HepG2 (cell line): ENCODE measurements around the gene CEP162. TPM values are rescaled to one million over a fixed set of nuclear protein-coding genes. Genes with fewer than 3 reads are reported as not detected.

ENCODE experiments used
- HCFC1 ChIP-seq: fragments of 150-350 bp; IDR thresholded peaks from 2 replicates; pipeline ENCODE4 v1.6.1; 2014; ENCODE audit warnings: low read depth, low read length
- HOXA7 ChIP-seq: sonication (generic); formaldehyde crosslinking; IDR thresholded peaks from 2 replicates; pipeline ENCODE4 v1.8.1; 2022; ENCODE audit warnings: mild to moderate bottlenecking, missing genetic modification reagents, moderate library complexity
- IKZF1 ChIP-seq: fragments of 450-650 bp; IDR thresholded peaks from 2 replicates; pipeline ENCODE4 v1.7.1; 2016
- KLF13 ChIP-seq: sonication (generic); formaldehyde crosslinking; IDR thresholded peaks from 2 replicates; pipeline ENCODE4 v1.4.0; 2020; ENCODE audit warnings: mild to moderate bottlenecking, missing genetic modification reagents
- NFYB ChIP-seq: sonication (generic); formaldehyde crosslinking; IDR thresholded peaks from 2 replicates; pipeline ENCODE4 v1.4.0; 2020; ENCODE audit warnings: missing genetic modification reagents
- SIX4 ChIP-seq: sonication (generic); formaldehyde crosslinking; IDR thresholded peaks from 2 replicates; pipeline ENCODE4 v1.4.0; 2020; ENCODE audit warnings: missing genetic modification reagents
- SNAPC5 ChIP-seq: sonication (generic); formaldehyde crosslinking; IDR thresholded peaks from 2 replicates; pipeline ENCODE4 v1.8.1; 2023; ENCODE audit warnings: mild to moderate bottlenecking, missing genetic modification reagents, borderline replicate concordance
- SP4 ChIP-seq: sonication (generic); formaldehyde crosslinking; IDR thresholded peaks from 2 replicates; pipeline ENCODE4 v1.8.1; 2023; ENCODE audit warnings: mild to moderate bottlenecking, missing genetic modification reagents
- THRA ChIP-seq: sonication (generic); formaldehyde crosslinking; IDR thresholded peaks from 2 replicates; pipeline ENCODE4 v1.4.0; 2020; ENCODE audit warnings: missing genetic modification reagents, borderline replicate concordance
- ZMAT5 ChIP-seq: sonication (generic); formaldehyde crosslinking; IDR thresholded peaks from 2 replicates; pipeline ENCODE4 v1.5.0; 2020; ENCODE audit warnings: mild to moderate bottlenecking, low read depth, missing genetic modification reagents, borderline replicate concordance
- ZNF207 ChIP-seq: fragments of 450-650 bp; IDR thresholded peaks from 2 replicates; pipeline ENCODE4 v1.6.1; 2016; ENCODE audit warnings: antibody characterized with exemption, borderline replicate concordance
- ZNF263 ChIP-seq: sonication (generic); formaldehyde crosslinking; IDR thresholded peaks from 2 replicates; pipeline ENCODE4 v1.4.0; 2020; ENCODE audit warnings: missing genetic modification reagents
- ZNF567 ChIP-seq: sonication (generic); formaldehyde crosslinking; IDR thresholded peaks from 2 replicates; pipeline ENCODE4 v1.8.1; 2023; ENCODE audit warnings: mild to moderate bottlenecking, missing genetic modification reagents, borderline replicate concordance
- polyA plus RNA-seq, 8 experiments: library from polyadenylated mRNA; depleted of rRNA in 3 of 8; stranded (reverse) in 7 of 8; unstranded in 1 of 8; fragments of >200 nt; fragmentation: Illumina TruSeq in 4 of 8; extraction: Trizol in 4 of 8; gene quantifications; 2 replicates each; pipeline versions ENCODE4 v1.2.1 to v1.2.3, GENCODE V29; 2011 to 2016; ENCODE audit warnings: low read depth in 4 of 8, missing spikeins in 1 of 8, mixed read lengths in 1 of 8; ENCODE audit not compliant: insufficient read depth in 1 of 8
- total RNA-seq, 5 experiments: library from RNA; depleted of rRNA; stranded (reverse); fragments of >200 nt; fragmentation: Illumina TruSeq; extraction: Trizol; gene quantifications; 2 replicates each; pipeline ENCODE4 v1.2.3, GENCODE V29; 2016; ENCODE audit warnings: low read depth in 1 of 5
- TF ChIP-seq, protein P1 (sequence below): sonication (generic); formaldehyde crosslinking; IDR thresholded peaks from 2 replicates; pipeline ENCODE4 v1.5.1; 2020; ENCODE audit warnings: missing genetic modification reagents, mild to moderate bottlenecking, borderline replicate concordance
- TF ChIP-seq, protein P2 (sequence below): sonication (generic); formaldehyde crosslinking; conservative IDR thresholded peaks from 2 replicates; pipeline ENCODE4 v1.4.0; 2020; ENCODE audit warnings: missing genetic modification reagents
- TF ChIP-seq, protein P3 (sequence below): sonication (generic); formaldehyde crosslinking; IDR thresholded peaks from 2 replicates; pipeline ENCODE4 v1.4.0; 2020; ENCODE audit warnings: missing genetic modification reagents

CEP162 gene
- total and polyA plus RNA-seq, 2 of the 13 experiments (the other 11 are each of a cell fraction or from before 2014, with no cell fraction given): 0.50 to 7.9 TPM

GRCh38 chr6:84227434-84228197, at the start of gene CEP162 (continued):
- TF ChIP-seq, protein P1, sequence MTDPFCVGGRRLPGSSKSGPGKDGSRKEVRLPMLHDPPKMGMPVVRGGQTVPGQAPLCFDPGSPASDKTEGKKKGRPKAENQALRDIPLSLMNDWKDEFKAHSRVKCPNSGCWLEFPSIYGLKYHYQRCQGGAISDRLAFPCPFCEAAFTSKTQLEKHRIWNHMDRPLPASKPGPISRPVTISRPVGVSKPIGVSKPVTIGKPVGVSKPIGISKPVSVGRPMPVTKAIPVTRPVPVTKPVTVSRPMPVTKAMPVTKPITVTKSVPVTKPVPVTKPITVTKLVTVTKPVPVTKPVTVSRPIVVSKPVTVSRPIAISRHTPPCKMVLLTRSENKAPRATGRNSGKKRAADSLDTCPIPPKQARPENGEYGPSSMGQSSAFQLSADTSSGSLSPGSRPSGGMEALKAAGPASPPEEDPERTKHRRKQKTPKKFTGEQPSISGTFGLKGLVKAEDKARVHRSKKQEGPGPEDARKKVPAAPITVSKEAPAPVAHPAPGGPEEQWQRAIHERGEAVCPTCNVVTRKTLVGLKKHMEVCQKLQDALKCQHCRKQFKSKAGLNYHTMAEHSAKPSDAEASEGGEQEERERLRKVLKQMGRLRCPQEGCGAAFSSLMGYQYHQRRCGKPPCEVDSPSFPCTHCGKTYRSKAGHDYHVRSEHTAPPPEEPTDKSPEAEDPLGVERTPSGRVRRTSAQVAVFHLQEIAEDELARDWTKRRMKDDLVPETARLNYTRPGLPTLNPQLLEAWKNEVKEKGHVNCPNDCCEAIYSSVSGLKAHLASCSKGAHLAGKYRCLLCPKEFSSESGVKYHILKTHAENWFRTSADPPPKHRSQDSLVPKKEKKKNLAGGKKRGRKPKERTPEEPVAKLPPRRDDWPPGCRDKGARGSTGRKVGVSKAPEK (CRISPR knock-in tag): no peak
- TF ChIP-seq NFYB (CRISPR knock-in tag) (no peak), SNAPC5 (no peak), ZNF263 (CRISPR knock-in tag) (no peak), ZMAT5 (CRISPR knock-in tag) (no peak), HOXA7 (CRISPR knock-in tag) (no peak), SIX4 (CRISPR knock-in tag) (peak; percentile 10; the same call in 1 of the 2 replicates), SP4 (CRISPR knock-in tag) (no peak; the same call in 1 of the 2 replicates), HCFC1 (peak; percentile 79), IKZF1 (no peak), ZNF567 (no peak), KLF13 (CRISPR knock-in tag) (0 out of 2 replicates have a peak, but pooled peaks have one; percentile 35), ZNF207 (no peak), THRA (CRISPR knock-in tag) (no peak)
- TF ChIP-seq, protein P2, sequence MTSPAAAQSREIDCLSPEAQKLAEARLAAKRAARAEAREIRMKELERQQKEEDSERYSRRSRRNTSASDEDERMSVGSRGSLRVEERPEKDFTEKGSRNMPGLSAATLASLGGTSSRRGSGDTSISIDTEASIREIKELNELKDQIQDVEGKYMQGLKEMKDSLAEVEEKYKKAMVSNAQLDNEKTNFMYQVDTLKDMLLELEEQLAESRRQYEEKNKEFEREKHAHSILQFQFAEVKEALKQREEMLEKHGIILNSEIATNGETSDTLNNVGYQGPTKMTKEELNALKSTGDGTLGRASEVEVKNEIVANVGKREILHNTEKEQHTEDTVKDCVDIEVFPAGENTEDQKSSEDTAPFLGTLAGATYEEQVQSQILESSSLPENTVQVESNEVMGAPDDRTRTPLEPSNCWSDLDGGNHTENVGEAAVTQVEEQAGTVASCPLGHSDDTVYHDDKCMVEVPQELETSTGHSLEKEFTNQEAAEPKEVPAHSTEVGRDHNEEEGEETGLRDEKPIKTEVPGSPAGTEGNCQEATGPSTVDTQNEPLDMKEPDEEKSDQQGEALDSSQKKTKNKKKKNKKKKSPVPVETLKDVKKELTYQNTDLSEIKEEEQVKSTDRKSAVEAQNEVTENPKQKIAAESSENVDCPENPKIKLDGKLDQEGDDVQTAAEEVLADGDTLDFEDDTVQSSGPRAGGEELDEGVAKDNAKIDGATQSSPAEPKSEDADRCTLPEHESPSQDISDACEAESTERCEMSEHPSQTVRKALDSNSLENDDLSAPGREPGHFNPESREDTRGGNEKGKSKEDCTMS: no peak
- TF ChIP-seq, protein P3, sequence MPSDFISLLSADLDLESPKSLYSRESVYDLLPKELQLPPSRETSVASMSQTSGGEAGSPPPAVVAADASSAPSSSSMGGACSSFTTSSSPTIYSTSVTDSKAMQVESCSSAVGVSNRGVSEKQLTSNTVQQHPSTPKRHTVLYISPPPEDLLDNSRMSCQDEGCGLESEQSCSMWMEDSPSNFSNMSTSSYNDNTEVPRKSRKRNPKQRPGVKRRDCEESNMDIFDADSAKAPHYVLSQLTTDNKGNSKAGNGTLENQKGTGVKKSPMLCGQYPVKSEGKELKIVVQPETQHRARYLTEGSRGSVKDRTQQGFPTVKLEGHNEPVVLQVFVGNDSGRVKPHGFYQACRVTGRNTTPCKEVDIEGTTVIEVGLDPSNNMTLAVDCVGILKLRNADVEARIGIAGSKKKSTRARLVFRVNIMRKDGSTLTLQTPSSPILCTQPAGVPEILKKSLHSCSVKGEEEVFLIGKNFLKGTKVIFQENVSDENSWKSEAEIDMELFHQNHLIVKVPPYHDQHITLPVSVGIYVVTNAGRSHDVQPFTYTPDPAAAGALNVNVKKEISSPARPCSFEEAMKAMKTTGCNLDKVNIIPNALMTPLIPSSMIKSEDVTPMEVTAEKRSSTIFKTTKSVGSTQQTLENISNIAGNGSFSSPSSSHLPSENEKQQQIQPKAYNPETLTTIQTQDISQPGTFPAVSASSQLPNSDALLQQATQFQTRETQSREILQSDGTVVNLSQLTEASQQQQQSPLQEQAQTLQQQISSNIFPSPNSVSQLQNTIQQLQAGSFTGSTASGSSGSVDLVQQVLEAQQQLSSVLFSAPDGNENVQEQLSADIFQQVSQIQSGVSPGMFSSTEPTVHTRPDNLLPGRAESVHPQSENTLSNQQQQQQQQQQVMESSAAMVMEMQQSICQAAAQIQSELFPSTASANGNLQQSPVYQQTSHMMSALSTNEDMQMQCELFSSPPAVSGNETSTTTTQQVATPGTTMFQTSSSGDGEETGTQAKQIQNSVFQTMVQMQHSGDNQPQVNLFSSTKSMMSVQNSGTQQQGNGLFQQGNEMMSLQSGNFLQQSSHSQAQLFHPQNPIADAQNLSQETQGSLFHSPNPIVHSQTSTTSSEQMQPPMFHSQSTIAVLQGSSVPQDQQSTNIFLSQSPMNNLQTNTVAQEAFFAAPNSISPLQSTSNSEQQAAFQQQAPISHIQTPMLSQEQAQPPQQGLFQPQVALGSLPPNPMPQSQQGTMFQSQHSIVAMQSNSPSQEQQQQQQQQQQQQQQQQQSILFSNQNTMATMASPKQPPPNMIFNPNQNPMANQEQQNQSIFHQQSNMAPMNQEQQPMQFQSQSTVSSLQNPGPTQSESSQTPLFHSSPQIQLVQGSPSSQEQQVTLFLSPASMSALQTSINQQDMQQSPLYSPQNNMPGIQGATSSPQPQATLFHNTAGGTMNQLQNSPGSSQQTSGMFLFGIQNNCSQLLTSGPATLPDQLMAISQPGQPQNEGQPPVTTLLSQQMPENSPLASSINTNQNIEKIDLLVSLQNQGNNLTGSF (CRISPR knock-in tag): no peak
